K562 (cell line): Measurements from ENCODE around the gene ELMO3. TPM values are rescaled to one million over a fixed set of nuclear protein-coding genes. Genes with fewer than 3 reads are reported as not detected.

ENCODE experiments used
- ATAC-seq: fragments of 200-7000 bp; cut with Tn5 transposase; 3 replicates; pipeline ENCODE4 v1.9.1; 2020; ENCODE audit warnings: moderate library complexity
- BruUV-seq: library from RNA; stranded (reverse); fragments of 400-500 nt; replicated peaks from 2 replicates; lab custom pipeline; 2021; lab: Mats Ljungman, UMichigan
- CTCF ChIA-PET: fragments of 300-600 bp; formaldehyde crosslinking; extraction: SDS; loops from one replicate; lab custom pipeline; 2021; ENCODE audit warnings: low intra/inter-chr PET ratio; lab: Yijun Ruan, JAX
- POLR2A ChIA-PET: fragments of 300-600, 350-650 bp; sonication (Branson Sonifier 250); formaldehyde crosslinking; extraction: SDS; loops from one replicate; lab custom pipeline; 2021; ENCODE audit warnings: antibody characterized with exemption, inconsistent platforms; lab: Yijun Ruan, JAX
- DNase-seq, 4 experiments: peaks; one replicate each; pipeline versions ENCODE4 v3.0.0 to v3.0.0-alpha.2; 2011 to 2018; ENCODE audit warnings: low spot score in 3 of 4, mixed read lengths in 3 of 4; ENCODE audit errors: extremely low read depth in 1 of 4
- FAIRE-seq: peaks from 2 replicates; lab custom pipeline; 2011; peaks lifted over from hg19 to GRCh38; lab: Jason Lieb, UNC
- H2AFZ ChIP-seq: 2 replicates; pipeline ENCODE4 v1.6.0; 2011; ENCODE audit warnings: low read depth, low read length, control low read depth, inconsistent platforms
- H3K27ac ChIP-seq: fragments of 200-600 bp; 3 replicates; pipeline ENCODE4 v1.8.0; 2011; ENCODE audit warnings: low read depth, mild to moderate bottlenecking, control low read depth, inconsistent platforms, low read length, moderate library complexity, mixed read lengths; ENCODE audit errors: extremely low read depth
- H3K27me3 ChIP-seq, 2 experiments: fragments of 300-600 bp in 1 of 2; 2 replicates in 1 of 2; 3 replicates in 1 of 2; pipeline versions ENCODE4 v1.6.0 to v1.8.0; 2011; ENCODE audit warnings: inconsistent platforms in 2 of 2, low read length in 2 of 2, mild to moderate bottlenecking in 1 of 2, mixed read lengths in 1 of 2, moderate library complexity in 1 of 2; ENCODE audit not compliant: control insufficient read depth in 2 of 2, insufficient read depth in 2 of 2
- H3K36me3 ChIP-seq: fragments of 300-600 bp; 3 replicates; pipeline ENCODE4 v1.8.0; 2011; ENCODE audit warnings: mild to moderate bottlenecking, low read length, inconsistent platforms; ENCODE audit not compliant: control insufficient read depth, insufficient read depth
- H3K4me1 ChIP-seq, 2 experiments: fragments of 200-600 bp in 1 of 2; replicated peaks in 1 of 2; 2 replicates in 1 of 2; 3 replicates in 1 of 2; pipeline versions ENCODE4 v1.5.1 to v1.8.0; 2011; ENCODE audit warnings: inconsistent platforms in 2 of 2, low read length in 2 of 2, mild to moderate bottlenecking in 1 of 2, mixed read lengths in 1 of 2, moderate library complexity in 1 of 2; ENCODE audit not compliant: control insufficient read depth in 2 of 2, insufficient read depth in 2 of 2
- H3K4me2 ChIP-seq: 2 replicates; pipeline ENCODE4 v1.6.1; 2011; ENCODE audit warnings: low read length, control low read depth, inconsistent platforms, mixed read lengths; ENCODE audit not compliant: insufficient read depth
- H3K4me3 ChIP-seq: fragments of 200-600 bp; sonication (generic), shearing (Covaris generic); 2 replicates; pipeline ENCODE4 v1.5.1; 2016; ENCODE audit warnings: control low read depth, inconsistent platforms
- H3K79me2 ChIP-seq: fragments of 200-600 bp; 3 replicates; pipeline ENCODE4 v1.8.0; 2011; ENCODE audit warnings: low read length, inconsistent platforms; ENCODE audit not compliant: control insufficient read depth, insufficient read depth
- H3K9ac ChIP-seq, 2 experiments: 2 replicates each; pipeline versions ENCODE4 v1.6.0 to v1.6.1; 2011; ENCODE audit warnings: low read depth in 2 of 2, low read length in 2 of 2, control low read depth in 1 of 2, inconsistent platforms in 1 of 2, mild to moderate bottlenecking in 1 of 2, mixed read lengths in 1 of 2; ENCODE audit not compliant: insufficient read depth in 1 of 2
- H3K9me1 ChIP-seq: one replicate; pipeline ENCODE4 v1.6.0; 2011; ENCODE audit warnings: inconsistent platforms, mild to moderate bottlenecking, low read length, moderate library complexity; ENCODE audit not compliant: control insufficient read depth, insufficient read depth
- H3K9me3 ChIP-seq: replicated peaks from 2 replicates; pipeline ENCODE4 v1.5.1; 2011; ENCODE audit warnings: low read depth, low read length, inconsistent platforms; ENCODE audit not compliant: control insufficient read depth, insufficient read depth
- H4K20me1 ChIP-seq: replicated peaks from 2 replicates; pipeline ENCODE4 v1.6.1; 2011; ENCODE audit warnings: low read length, inconsistent platforms, mixed read lengths; ENCODE audit not compliant: control insufficient read depth, insufficient read depth
- NFIC ChIP-seq: fragments of 450-650 bp; IDR thresholded peaks from 2 replicates; pipeline ENCODE4 v1.6.1; 2017; ENCODE audit warnings: mild to moderate bottlenecking, inconsistent platforms
- POLR2G ChIP-seq: fragments of 200-400 bp; formaldehyde crosslinking; IDR thresholded peaks from 2 replicates; pipeline ENCODE4 v1.6.1; 2017; ENCODE audit warnings: low read depth, mild to moderate bottlenecking, antibody characterized with exemption, low read length, moderate library complexity
- SNRNP70 ChIP-seq: fragments of 200-400 bp; formaldehyde crosslinking; optimal IDR thresholded peaks from 2 replicates; pipeline ENCODE3; 2017; ENCODE audit warnings: low read depth, low read length
- ZNF830 ChIP-seq: fragments of 250-450 bp; sonication (Bioruptor Pico); IDR thresholded peaks from 2 replicates; pipeline ENCODE4 v1.5.0; 2021; ENCODE audit warnings: mild to moderate bottlenecking
- WGBS: fragments of 100-300 bp; shearing (Covaris generic); methylation state at CpG from one replicate; pipeline ENCODE4 v1.1.6; 2016; ENCODE audit warnings: low coverage, mixed read lengths; ENCODE audit not compliant: insufficient coverage; ENCODE audit errors: missing lambda C conversion rate; 5-methylcytosine and 5-hydroxymethylcytosine counted together
- in situ Hi-C: fragments of 300-500 bp; cut with MboI; formaldehyde crosslinking; loops from 4 replicates; pipeline ENCODE4 v1.15.0; 2018; ENCODE audit warnings: inconsistent platforms, mixed read lengths
- intact Hi-C: fragments of 100-400 bp; cut with micrococcal nuclease; formaldehyde crosslinking; loops from 2 replicates; pipeline ENCODE4 v1.14.2; 2022
- polyA plus RNA-seq, 8 experiments: library from polyadenylated mRNA; depleted of rRNA in 4 of 8; stranded (reverse) in 5 of 8; unstranded in 3 of 8; fragments of >200 nt; fragmentation: Nextera tagmentation in 2 of 8; fragmentation: Illumina TruSeq in 1 of 8; extraction: Ambion mirVana in 2 of 8; extraction: Trizol in 1 of 8; gene quantifications; 2 replicates each; pipeline versions ENCODE4 v1.2.1 to v1.2.3, GENCODE V29; 2011 to 2014; ENCODE audit warnings: inconsistent platforms in 1 of 8, missing spikeins in 1 of 8
- total RNA-seq, 7 experiments: library from RNA; depleted of rRNA in 6 of 7; stranded (reverse); fragments of >200 nt in 6 of 7; fragmentation: Illumina TruSeq in 2 of 7; extraction: Trizol in 2 of 7; gene quantifications; 2 replicates each; pipeline versions ENCODE4 v1.2.1 to v1.2.3, GENCODE V29; 2011 to 2021; ENCODE audit warnings: low replicate concordance in 1 of 7
- TF ChIP-seq, protein P1 (sequence below): fragments of 200-800 bp; sonication (Bioruptor generic); IDR thresholded peaks from 2 replicates; pipeline ENCODE4 v1.6.1; 2017; ENCODE audit warnings: missing genetic modification characterization, missing compliant biosample characterization

ELMO3 gene
- total and polyA plus RNA-seq, 9 of the 15 experiments (the other 6 are each of a cell fraction or from before 2014, with no cell fraction given): 0.04 to 5.1 (median 1.5) TPM

DNA sequence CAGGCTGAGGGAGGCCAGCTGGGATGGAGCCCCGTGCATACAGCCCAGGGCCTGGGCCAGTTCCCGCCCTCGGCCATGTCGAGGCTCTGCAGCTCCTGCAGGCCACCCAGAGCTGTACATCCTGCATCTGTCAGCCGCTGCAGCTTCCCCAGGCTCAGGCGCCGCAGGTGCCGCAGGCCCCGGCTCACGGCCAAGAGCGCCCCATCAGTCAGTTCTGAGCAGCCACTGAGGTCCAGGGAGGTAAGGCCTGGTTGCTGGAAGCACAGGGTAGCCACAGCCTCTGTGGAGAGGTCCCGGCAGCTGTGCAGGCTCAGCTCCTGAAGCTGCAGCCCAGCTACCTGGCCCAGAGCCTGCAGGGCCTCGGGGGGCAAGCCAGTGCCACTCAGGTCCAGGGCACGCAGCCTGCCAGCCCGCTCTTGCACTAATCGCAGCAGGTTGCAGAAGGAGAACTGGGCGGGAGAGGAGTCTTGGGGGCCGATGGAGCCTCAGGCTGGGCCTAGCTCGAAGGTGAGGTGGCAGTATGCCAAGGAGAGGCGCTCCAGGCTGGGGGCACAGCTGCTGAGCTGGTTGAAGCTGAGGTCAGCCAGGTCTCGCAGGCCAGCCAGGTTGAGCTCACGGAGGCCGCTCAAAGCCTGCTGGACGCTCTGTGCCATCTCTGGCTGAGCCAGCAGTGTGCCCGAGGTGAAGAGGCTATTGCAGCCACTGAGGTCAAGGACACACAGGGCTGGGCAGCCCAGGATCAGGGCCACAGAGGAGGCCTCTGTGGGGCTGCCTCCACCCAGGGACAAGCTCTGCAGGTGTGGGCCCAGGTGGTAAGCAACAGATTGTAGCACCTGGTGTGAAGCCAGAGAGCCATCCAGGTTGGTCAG is 11.4 kb downstream of the ELMO3 start:
- FAIRE-seq (no peak), DNase-seq (no peak), ATAC-seq (no peak)
- peaks cover 3% of the 10 kb centered on the region for H3K9me1 ChIP-seq
- no peaks in the 10 kb centered on the region for H3K9me3 ChIP-seq
- H3K9ac ChIP-seq: peak overlapping the region in 1 of 2 experiments; percentile 79; a peak in 2 of 4 replicates
- H4K20me1 ChIP-seq: no peaks in the 10 kb centered on the region; the same call in 1 of the 2 replicates
- ChIA-PET CTCF (no interaction called here), POLR2A (interaction anchor here (0.5 to 2.8 kb wide), 3 partner anchors 13 to 240 kb away, joined by 3 to 9 read pairs (median 8); no protein-coding TSS in a partner anchor)
- intact Hi-C loops (no loop called here), in situ Hi-C loops (no loop called here)
- H3K27me3 ChIP-seq: no peaks in the 10 kb centered on the region
- TF ChIP-seq ZNF830 (CRISPR knock-in tag) (no peak), NFIC (peak; percentile 11; the same call in 1 of the 2 replicates), POLR2G (peak; percentile 64; the same call in 1 of the 2 replicates), SNRNP70 (peak; percentile 52)
- TF ChIP-seq, protein P1, sequence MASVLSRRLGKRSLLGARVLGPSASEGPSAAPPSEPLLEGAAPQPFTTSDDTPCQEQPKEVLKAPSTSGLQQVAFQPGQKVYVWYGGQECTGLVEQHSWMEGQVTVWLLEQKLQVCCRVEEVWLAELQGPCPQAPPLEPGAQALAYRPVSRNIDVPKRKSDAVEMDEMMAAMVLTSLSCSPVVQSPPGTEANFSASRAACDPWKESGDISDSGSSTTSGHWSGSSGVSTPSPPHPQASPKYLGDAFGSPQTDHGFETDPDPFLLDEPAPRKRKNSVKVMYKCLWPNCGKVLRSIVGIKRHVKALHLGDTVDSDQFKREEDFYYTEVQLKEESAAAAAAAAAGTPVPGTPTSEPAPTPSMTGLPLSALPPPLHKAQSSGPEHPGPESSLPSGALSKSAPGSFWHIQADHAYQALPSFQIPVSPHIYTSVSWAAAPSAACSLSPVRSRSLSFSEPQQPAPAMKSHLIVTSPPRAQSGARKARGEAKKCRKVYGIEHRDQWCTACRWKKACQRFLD (CRISPR knock-in tag): no peak
- H3K36me3 ChIP-seq: 0 out of 3 replicates have a peak, but pooled peaks cover 2% of the 10 kb centered on the region
- H3K27ac ChIP-seq: no peak overlapping the region
- WGBS: 70% methylated on average over 20 of the region's 25 CpGs
- no peak overlapping the region for H3K4me3 ChIP-seq
- H3K4me2 ChIP-seq: no peak overlapping the region
- peaks cover 10 to 43% of the 10 kb centered on the region in 2 experiments; a peak in 4 of 5 replicates for H3K4me1 ChIP-seq
- H3K79me2 ChIP-seq: no peaks in the 10 kb centered on the region
- no TSS peak for BruUV-seq
- H2AFZ ChIP-seq: no peak overlapping the region
